Measurements from ENCODE around the gene CTSE. TPM values are rescaled to one million over a fixed set of nuclear protein-coding genes. Genes with fewer than 3 reads are reported as not detected.

The CTSE gene
- 10 to 100 TPM in 2 of 4 donors, 1 to 10 TPM in 2; 2.6 to 14.3 (median 6.7) TPM for total RNA-seq

DNA sequence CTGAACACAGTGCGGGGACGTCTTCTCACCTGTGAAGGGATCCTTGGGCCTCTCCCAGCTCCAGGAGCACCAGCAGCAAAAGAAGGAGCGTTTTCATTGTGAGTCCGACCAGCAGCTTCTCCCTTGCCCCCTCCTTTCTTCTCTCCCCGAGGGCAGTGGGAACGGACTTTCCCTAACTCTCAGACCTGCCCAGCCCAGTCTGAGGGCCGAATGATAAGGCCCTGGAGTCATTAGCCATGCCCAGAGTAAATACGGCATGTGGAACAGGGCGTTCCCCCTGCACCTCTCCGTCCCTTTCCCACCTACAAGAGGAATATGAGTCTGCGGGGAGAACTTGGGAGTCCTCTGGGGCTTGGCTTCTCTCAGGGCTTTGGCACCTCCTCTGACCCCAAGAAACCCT lies at the start of gene CTSE:
TSS of gene CTSE (minus strand) at position 201 of the 400 bp plus-strand sequence. CDS start at position 97, 104 bp downstream.
- H3K4me1 ChIP-seq: peaks cover 0 to 11% (median 2%) of the 10 kb centered on the region in 4 donors
- no peak within 1 kb of the TSS for H3K4me3 ChIP-seq
- DNase-seq: peak; percentile 57
- TF ChIP-seq, protein P1, sequence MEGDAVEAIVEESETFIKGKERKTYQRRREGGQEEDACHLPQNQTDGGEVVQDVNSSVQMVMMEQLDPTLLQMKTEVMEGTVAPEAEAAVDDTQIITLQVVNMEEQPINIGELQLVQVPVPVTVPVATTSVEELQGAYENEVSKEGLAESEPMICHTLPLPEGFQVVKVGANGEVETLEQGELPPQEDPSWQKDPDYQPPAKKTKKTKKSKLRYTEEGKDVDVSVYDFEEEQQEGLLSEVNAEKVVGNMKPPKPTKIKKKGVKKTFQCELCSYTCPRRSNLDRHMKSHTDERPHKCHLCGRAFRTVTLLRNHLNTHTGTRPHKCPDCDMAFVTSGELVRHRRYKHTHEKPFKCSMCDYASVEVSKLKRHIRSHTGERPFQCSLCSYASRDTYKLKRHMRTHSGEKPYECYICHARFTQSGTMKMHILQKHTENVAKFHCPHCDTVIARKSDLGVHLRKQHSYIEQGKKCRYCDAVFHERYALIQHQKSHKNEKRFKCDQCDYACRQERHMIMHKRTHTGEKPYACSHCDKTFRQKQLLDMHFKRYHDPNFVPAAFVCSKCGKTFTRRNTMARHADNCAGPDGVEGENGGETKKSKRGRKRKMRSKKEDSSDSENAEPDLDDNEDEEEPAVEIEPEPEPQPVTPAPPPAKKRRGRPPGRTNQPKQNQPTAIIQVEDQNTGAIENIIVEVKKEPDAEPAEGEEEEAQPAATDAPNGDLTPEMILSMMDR (IDR thresholded peaks at IDR 0.05): no peak
- peak in 1 of 3 donors; percentile 22 for TF ChIP-seq POLR2AphosphoS5 (IDR thresholded peaks at IDR 0.05)
- WGBS, 2 donors (ENCODE audit: low coverage in 1 of 2): 60% methylated on average over 1 to 11 of the region's 11 CpGs
- no peaks in the 10 kb centered on the region for H3K36me3 ChIP-seq
- no peaks in the 10 kb centered on the region for H3K9me3 ChIP-seq
- no peaks in the 10 kb centered on the region for H3K27me3 ChIP-seq
- intact Hi-C loops (cut with DNase I; ENCODE audit: low total_unique reads): no loop called here
- no peak within 1 kb of the TSS for H3K27ac ChIP-seq
- in situ Hi-C loops (cut with MboI; ENCODE audit: low pct_ligation_motif_present in 1 of 4, low pct_unique_long_range_greater_than_20kb in 1 of 4, low sequenced_read_pairs in 3 of 4): no loop called here

DNA sequence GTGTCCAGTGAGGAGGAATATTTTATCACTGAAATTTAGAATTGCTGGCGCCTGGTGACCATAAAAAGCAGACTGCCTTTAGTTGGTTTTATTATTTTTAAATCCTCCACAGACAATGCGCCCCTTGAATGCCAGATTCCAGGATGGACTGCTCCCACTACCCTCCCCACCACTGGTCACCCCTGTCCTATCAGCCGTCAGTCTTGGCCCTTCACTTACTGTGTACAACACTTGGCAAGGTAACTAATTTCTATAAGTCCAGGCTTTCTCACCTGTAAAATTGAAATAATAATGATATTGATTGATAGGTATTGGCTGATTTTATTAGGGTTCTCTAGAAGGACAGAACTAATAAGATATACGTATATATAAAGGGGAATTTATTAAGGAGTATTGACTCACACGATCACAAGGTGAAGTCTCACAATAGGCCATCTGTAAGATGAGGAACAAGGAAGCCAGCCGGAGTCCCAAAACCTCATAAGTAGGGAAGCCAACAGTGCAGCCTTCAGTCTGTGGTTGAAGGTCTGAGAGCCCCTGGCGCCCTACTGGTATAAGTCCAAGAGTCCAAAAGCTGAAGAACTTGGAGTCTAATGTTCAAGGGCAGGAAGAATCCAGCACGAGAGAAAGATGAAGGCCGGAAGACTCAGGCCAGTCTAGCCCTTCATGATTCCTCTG lies 47.1 kb upstream of the CTSE start:
- 90 to 91% methylated on average over 6 to 9 of the region's 9 CpGs for WGBS, 2 donors (ENCODE audit: low coverage in 1 of 2)
- Histone ChIP-seq H3K27ac (no peak overlapping the region), H3K36me3 (no peaks in the 10 kb centered on the region), H3K4me3 (no peak overlapping the region), H3K27me3 (peaks cover 7% of the 10 kb centered on the region), H3K9me3 (no peaks in the 10 kb centered on the region), H3K4me1 (no peaks in the 10 kb centered on the region)
- TF ChIP-seq, protein P1 (IDR thresholded peaks at IDR 0.05): no peak
- TF ChIP-seq EP300 (IDR thresholded peaks at IDR 0.05; ENCODE audit: low read depth) (no peak), POLR2AphosphoS5 (IDR thresholded peaks at IDR 0.05) (no peak), POLR2A (IDR thresholded peaks at IDR 0.05) (no peak)
- in situ Hi-C loops (cut with MboI; ENCODE audit: low pct_ligation_motif_present in 1 of 4, low pct_unique_long_range_greater_than_20kb in 1 of 4, low sequenced_read_pairs in 3 of 4) (no loop called here), intact Hi-C loops (cut with DNase I; ENCODE audit: low total_unique reads) (no loop called here)
- no peak for DNase-seq

DNA sequence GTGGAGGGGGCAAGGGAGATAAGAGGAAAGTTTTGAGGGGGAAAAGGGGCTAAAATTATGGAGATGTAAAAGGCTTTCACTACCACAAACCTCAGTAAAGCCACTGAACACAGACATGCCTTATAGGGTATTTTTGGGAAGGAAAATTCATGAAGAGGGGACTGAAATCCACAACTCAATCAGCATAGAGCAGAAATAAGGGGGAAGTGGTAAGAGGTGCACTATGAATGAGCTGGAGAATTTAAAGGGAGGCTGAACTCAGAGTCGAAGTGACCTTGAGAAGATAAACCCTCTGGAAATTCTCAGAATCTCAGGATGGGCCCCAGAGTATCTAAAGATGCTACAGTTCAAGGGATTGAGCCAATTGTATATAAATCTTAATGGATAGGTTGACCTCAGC lies 44.6 kb upstream of the CTSE start:
- H3K36me3 ChIP-seq: no peaks in the 10 kb centered on the region
- intact Hi-C loops (cut with DNase I; ENCODE audit: low total_unique reads) (no loop called here), in situ Hi-C loops (cut with MboI; ENCODE audit: low pct_ligation_motif_present in 1 of 4, low pct_unique_long_range_greater_than_20kb in 1 of 4, low sequenced_read_pairs in 3 of 4) (no loop called here)
- H3K4me1 ChIP-seq: no peaks in the 10 kb centered on the region
- DNase-seq: no peak
- no peak overlapping the region for H3K27ac ChIP-seq
- H3K9me3 ChIP-seq: no peaks in the 10 kb centered on the region
- H3K4me3 ChIP-seq: no peak overlapping the region
- WGBS, 2 donors (ENCODE audit: low coverage in 1 of 2): 52 to 60% methylated on average over 1 of the region's 1 CpG
- H3K27me3 ChIP-seq: peaks cover 7% of the 10 kb centered on the region
- TF ChIP-seq EP300 (IDR thresholded peaks at IDR 0.05; ENCODE audit: low read depth) (no peak), POLR2AphosphoS5 (IDR thresholded peaks at IDR 0.05) (no peak), POLR2A (IDR thresholded peaks at IDR 0.05) (no peak)
- TF ChIP-seq, protein P1 (IDR thresholded peaks at IDR 0.05): no peak

DNA sequence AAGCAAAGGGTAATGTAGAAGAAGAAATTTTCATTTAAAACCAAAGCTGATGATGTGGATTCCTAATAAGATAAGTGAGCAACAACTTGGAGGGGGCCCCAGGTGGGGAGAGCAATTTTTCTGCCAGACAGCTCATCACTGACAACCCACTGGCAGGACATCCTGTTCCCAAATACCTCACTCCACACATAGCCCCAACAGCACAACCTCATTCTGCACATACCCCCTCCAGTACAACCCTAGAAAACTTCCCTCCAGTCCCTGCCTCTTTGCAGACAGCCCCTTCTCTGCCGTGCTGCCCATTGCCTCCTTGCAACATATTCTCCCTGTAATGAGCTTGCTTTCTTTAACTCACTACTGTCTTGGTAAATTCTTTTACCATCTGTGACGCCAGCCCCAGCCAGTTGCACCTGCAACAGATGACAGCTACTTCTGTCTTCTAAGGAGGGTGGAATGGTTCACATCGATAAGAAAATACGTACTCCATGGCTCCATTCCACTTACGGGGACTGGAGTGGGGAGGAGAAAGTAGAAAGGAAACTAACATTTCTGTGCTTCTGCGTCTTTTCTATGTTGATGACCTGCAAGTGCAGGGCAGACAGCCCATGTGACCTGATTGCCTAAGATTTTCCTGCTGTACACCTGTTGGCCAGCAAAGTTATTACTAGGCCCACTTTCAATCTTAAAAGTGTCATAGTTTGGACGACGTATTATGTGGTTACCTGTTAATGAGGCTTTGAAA lies 44.0 kb upstream of the CTSE start:
- Histone ChIP-seq H3K36me3 (no peaks in the 10 kb centered on the region), H3K4me1 (no peaks in the 10 kb centered on the region), H3K27ac (no peak overlapping the region), H3K27me3 (peaks cover 7% of the 10 kb centered on the region), H3K4me3 (no peak overlapping the region), H3K9me3 (no peaks in the 10 kb centered on the region)
- TF ChIP-seq POLR2A (IDR thresholded peaks at IDR 0.05) (no peak), POLR2AphosphoS5 (IDR thresholded peaks at IDR 0.05) (no peak), EP300 (IDR thresholded peaks at IDR 0.05; ENCODE audit: low read depth) (no peak)
- TF ChIP-seq, protein P1 (IDR thresholded peaks at IDR 0.05): no peak
- intact Hi-C loops (cut with DNase I; ENCODE audit: low total_unique reads) (no loop called here), in situ Hi-C loops (cut with MboI; ENCODE audit: low pct_ligation_motif_present in 1 of 4, low pct_unique_long_range_greater_than_20kb in 1 of 4, low sequenced_read_pairs in 3 of 4) (no loop called here)
- no peak for DNase-seq
- 63 to 71% methylated on average over 7 to 8 of the region's 8 CpGs for WGBS, 2 donors (ENCODE audit: low coverage in 1 of 2)
